GM13977 (cell line): Measurements from ENCODE around the gene RFC5.

Source experiments
- DNase-seq: peaks from one replicate; pipeline ENCODE4 v3.0.0; 2012; ENCODE audit warnings: low spot score
- in situ Hi-C: fragments of 300-500 bp; cut with MboI; formaldehyde crosslinking; loops from one replicate; pipeline ENCODE4 v1.12.0; 2022; ENCODE audit warnings: low sequenced_read_pairs, low pct_unique_long_range_greater_than_20kb, mixed read lengths, inconsistent platforms; ENCODE audit not compliant: unreplicated experiment
- TF ChIP-seq, protein P1 (sequence below): IDR thresholded peaks from 2 replicates; pipeline ENCODE4 v1.5.1; 2012; ENCODE audit warnings: mild to moderate bottlenecking, control low read depth; ENCODE audit not compliant: insufficient read depth; ENCODE audit errors: extremely low read depth, missing control alignments

RFC5 gene

DNA sequence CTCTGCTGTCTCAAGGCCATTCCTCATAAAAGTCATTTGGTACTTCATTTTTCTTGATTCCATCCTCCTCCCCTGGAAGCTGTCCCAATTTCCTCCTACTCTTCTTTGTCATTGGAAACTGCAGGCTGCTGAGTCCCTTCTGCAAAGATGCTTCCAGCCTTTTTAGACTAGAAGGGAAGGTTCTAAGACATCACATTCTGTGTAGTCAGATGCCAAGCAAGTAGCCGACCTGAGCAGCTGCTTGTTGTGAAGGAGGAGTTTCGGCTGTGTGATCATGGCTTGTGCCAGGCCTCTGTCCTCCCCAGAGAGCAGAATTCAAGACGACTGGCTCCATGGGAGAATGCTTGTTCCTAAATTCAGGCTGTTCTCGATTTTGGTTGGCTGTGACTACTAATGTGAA, 8.7 kb downstream of the RFC5 start:
- in situ Hi-C loops, result no loop called here
- TF ChIP-seq, protein P1, sequence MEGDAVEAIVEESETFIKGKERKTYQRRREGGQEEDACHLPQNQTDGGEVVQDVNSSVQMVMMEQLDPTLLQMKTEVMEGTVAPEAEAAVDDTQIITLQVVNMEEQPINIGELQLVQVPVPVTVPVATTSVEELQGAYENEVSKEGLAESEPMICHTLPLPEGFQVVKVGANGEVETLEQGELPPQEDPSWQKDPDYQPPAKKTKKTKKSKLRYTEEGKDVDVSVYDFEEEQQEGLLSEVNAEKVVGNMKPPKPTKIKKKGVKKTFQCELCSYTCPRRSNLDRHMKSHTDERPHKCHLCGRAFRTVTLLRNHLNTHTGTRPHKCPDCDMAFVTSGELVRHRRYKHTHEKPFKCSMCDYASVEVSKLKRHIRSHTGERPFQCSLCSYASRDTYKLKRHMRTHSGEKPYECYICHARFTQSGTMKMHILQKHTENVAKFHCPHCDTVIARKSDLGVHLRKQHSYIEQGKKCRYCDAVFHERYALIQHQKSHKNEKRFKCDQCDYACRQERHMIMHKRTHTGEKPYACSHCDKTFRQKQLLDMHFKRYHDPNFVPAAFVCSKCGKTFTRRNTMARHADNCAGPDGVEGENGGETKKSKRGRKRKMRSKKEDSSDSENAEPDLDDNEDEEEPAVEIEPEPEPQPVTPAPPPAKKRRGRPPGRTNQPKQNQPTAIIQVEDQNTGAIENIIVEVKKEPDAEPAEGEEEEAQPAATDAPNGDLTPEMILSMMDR, result no peak
- no peak for DNase-seq

DNA sequence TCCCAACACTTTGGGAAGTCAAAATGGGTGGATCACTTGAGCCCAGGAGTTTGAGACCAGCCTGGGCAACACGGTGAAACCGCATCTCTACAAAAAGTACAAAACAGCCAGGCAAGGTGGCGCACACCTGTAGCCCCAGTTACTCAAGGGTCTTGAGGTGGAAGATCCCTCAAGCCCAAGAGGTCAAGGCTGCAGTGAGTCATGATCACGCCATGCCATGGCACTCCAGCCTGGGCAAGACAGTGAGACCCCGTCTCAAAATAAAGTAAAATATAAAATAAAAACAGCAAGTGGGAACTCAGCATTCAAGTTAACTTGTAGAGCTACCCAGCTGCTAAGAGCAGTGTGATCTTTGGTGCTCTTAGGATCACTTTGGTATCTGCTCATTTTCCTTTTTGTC, 12.7 kb downstream of the RFC5 start:
- TF ChIP-seq, protein P1, result no peak
- no peak for DNase-seq
- in situ Hi-C loops, result no loop called here

DNA sequence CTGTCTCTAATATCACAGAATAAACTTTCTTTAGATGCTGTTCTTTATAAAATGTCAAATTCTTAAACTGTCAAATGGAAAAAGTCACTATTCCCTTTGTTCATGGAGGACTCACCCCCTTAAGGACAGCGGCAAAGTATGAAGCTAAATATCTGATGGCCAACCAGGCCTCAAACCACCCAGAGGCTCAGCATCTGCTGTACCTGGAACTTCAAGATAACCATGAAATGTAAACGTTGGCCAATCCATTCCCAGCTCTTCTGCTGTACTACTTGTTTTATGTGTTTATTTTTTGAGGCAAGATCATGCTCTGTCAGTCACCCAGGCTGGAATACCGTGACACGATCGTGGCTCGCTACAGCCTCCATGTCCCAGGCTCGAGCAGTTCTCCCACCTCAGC, 15.7 kb downstream of the RFC5 start:
- TF ChIP-seq, protein P1, result no peak
- in situ Hi-C loops, result no loop called here
- DNase-seq, result no peak

DNA sequence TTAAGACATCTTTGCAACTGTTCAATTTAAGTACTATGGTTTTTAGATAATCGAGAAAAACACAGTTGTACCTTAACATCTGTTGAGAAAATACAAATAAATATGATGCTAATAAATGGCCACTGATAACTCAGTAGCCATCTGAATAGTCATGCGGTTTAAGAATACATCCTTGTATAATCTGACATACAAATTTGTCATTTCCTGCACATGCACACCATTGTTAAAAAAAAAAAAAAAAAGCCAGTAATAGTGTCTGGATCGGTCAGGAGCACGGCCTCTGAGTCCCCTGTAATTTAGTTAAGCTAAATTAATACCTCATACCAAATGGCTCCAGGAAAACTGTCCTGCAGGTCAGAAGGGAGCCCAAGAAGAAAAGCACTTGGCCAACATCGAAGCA, 16.8 kb downstream of the RFC5 start:
- DNase-seq, result no peak
- TF ChIP-seq, protein P1, result no peak
- in situ Hi-C loops, result no loop called here

GRCh38 chr12:118033902-118034301, 17.4 kb downstream of the RFC5 start:
- DNase-seq, result no peak
- TF ChIP-seq, protein P1, result no peak
- in situ Hi-C loops, result no loop called here

- in situ Hi-C loops, result no loop called here
- DNase-seq, result no peak
- TF ChIP-seq, protein P1, result no peak
These were observed 18.1 kb downstream of the RFC5 start for GRCh38 chr12:118034429-118035189.
